ENCODE measurements around the gene PWWP2B. TPM values are rescaled to one million over a fixed set of nuclear protein-coding genes. Genes with fewer than 3 reads are reported as not detected.

PWWP2B gene
- total RNA-seq, 2 experiments from 2014 or later, result 2.9 to 3.1 TPM

- no peak for DNase-seq
- H3K4me1 Mint-ChIP-seq, result peaks cover 13% of the 10 kb centered on the region
- no peaks in the 10 kb centered on the region for H3K36me3 Mint-ChIP-seq
- no peak overlapping the region for H3K27ac Mint-ChIP-seq
- H3K4me3 Mint-ChIP-seq, result no peak overlapping the region
- peaks cover 2% of the 10 kb centered on the region for H3K9me3 Mint-ChIP-seq
- H3K27me3 Mint-ChIP-seq, result no peaks in the 10 kb centered on the region
Observed at GRCh38 chr10:132466520-132467463, 69.8 kb downstream of the PWWP2B start.

Other genes starting within 250 kb of the PWWP2B start
- 10 to 100 TPM; 19.9 to 22.2 TPM for gene DPYSL4, start 210.3 kb upstream of the PWWP2B start, total RNA-seq
- 10 to 100 TPM; 15.3 to 16.2 TPM for gene STK32C, start 89.2 kb upstream of the PWWP2B start, total RNA-seq
- gene LRRC27, start 65.0 kb upstream of the PWWP2B start, total RNA-seq, result 1 to 10 TPM; 3.5 to 3.8 TPM
- gene INPP5A, start 140.6 kb downstream of the PWWP2B start, total RNA-seq, result 1 to 10 TPM; 6.1 to 7.4 TPM

All from activated naive CD8-positive, alpha-beta T cell treated with anti-CD3 and anti-CD28 coated beads for 36 hours (primary cell).